PC-3 (cell line): ENCODE results near the gene FNDC7. TPM values are rescaled to one million over a fixed set of nuclear protein-coding genes. Genes with fewer than 3 reads are reported as not detected.
A peak's percentile ranks its signal among the peaks of the same experiment; 100 is the strongest.

Source experiments
- ATAC-seq: fragments of 200-7000 bp; cut with Tn5 transposase; 2 replicates; pipeline ENCODE4 v1.9.1; 2020; ENCODE audit warnings: mild to moderate bottlenecking, moderate library complexity
- BruUV-seq: library from RNA; stranded (reverse); fragments of 400-500 nt; replicated peaks from 2 replicates; lab custom pipeline; 2021; lab: Mats Ljungman, UMichigan
- CTCF ChIA-PET: fragments of 300-600 bp; sonication (Branson Sonifier 250); formaldehyde crosslinking; loops from one replicate; lab custom pipeline; 2022; ENCODE audit warnings: antibody characterized with exemption; lab: Charles Lee
- POLR2A ChIA-PET: fragments of 300-600 bp; sonication (Branson Sonifier 250); formaldehyde crosslinking; loops from one replicate; lab custom pipeline; 2022; ENCODE audit warnings: antibody characterized with exemption; ENCODE audit not compliant: unreplicated experiment; lab: Charles Lee
- DNase-seq: peaks from one replicate; pipeline ENCODE4 v3.0.0-alpha.2; 2015
- H2AFZ ChIP-seq: fragments of 300-600 bp; sonication (generic); 2 replicates; pipeline ENCODE4 v1.6.0; 2016; ENCODE audit warnings: antibody characterized with exemption, low read length
- H3F3A ChIP-seq: fragments of 300-600 bp; sonication (generic); one replicate; pipeline ENCODE4 v1.6.0; 2017; ENCODE audit warnings: antibody characterized with exemption, low read length, control low read depth, mild to moderate bottlenecking; ENCODE audit not compliant: unreplicated experiment
- H3K27ac ChIP-seq: fragments of 300-600 bp; sonication (generic); 2 replicates; pipeline ENCODE4 v1.5.1; 2016; ENCODE audit warnings: mild to moderate bottlenecking, low read length
- H3K27me3 ChIP-seq: fragments of 300-600 bp; sonication (generic); 2 replicates; pipeline ENCODE4 v1.6.1; 2016; ENCODE audit warnings: low read length, mixed read lengths
- H3K36me3 ChIP-seq: fragments of 300-600 bp; sonication (generic); 2 replicates; pipeline ENCODE4 v1.6.1; 2016; ENCODE audit warnings: low read depth, mixed run types, low read length, mixed read lengths
- H3K4me1 ChIP-seq: fragments of 300-600 bp; sonication (generic); 2 replicates; pipeline ENCODE4 v1.5.1; 2016; ENCODE audit warnings: low read length; ENCODE audit not compliant: insufficient read depth
- H3K4me2 ChIP-seq: fragments of 300-600 bp; sonication (generic); 2 replicates; pipeline ENCODE4 v1.6.0; 2016; ENCODE audit warnings: low read length
- H3K4me3 ChIP-seq: fragments of 300-600 bp; sonication (generic); 2 replicates; pipeline ENCODE4 v1.5.1; 2016; ENCODE audit warnings: mild to moderate bottlenecking, low read length, mixed read lengths
- H3K79me2 ChIP-seq: fragments of 300-600 bp; sonication (generic); 2 replicates; pipeline ENCODE4 v1.6.1; 2017; ENCODE audit warnings: low read length, mixed read lengths
- H3K9ac ChIP-seq: fragments of 300-600 bp; sonication (generic); 2 replicates; pipeline ENCODE4 v1.6.0; 2016; ENCODE audit warnings: mild to moderate bottlenecking, low read length
- H3K9me2 ChIP-seq: fragments of 300-600 bp; sonication (generic); replicated peaks from 2 replicates; pipeline ENCODE4 v1.6.1; 2016; ENCODE audit warnings: mixed run types, low read length, mixed read lengths
- H3K9me3 ChIP-seq: fragments of 300-600 bp; sonication (generic); 2 replicates; pipeline ENCODE4 v1.6.1; 2016; ENCODE audit warnings: low read length, mixed read lengths
- H4K20me1 ChIP-seq: fragments of 300-600 bp; sonication (generic); 2 replicates; pipeline ENCODE4 v1.6.1; 2016; ENCODE audit warnings: low read length, mixed read lengths
- CTCF ChIP-seq: fragments of 300-600 bp; sonication (generic); conservative IDR thresholded peaks from 2 replicates; pipeline ENCODE4 v1.5.1; 2017; ENCODE audit warnings: antibody characterized with exemption, low read depth, mild to moderate bottlenecking, low read length
- EZH2 ChIP-seq: fragments of 300-600 bp; sonication (generic); IDR thresholded peaks from one replicate; pipeline ENCODE4 v1.6.1; 2017; ENCODE audit warnings: antibody characterized with exemption, mild to moderate bottlenecking, low read length; ENCODE audit not compliant: unreplicated experiment
- EZH2phosphoT487 ChIP-seq: fragments of 300-600 bp; sonication (generic); IDR thresholded peaks from 2 replicates; pipeline ENCODE4 v1.6.1; 2018; ENCODE audit warnings: mild to moderate bottlenecking, antibody characterized with exemption, low read length, borderline replicate concordance
- intact Hi-C: fragments of 100-400 bp; cut with micrococcal nuclease; formaldehyde crosslinking; loops from 2 replicates; pipeline ENCODE4 v1.9.0; 2023
- total RNA-seq: library from RNA; depleted of rRNA; stranded (reverse); fragments of >200 nt; gene quantifications from 2 replicates; pipeline ENCODE4 v1.2.3, GENCODE V29; 2014

FNDC7 gene
- total RNA-seq, 1 experiment from 2014 or later = not detected

- Histone ChIP-seq H4K20me1 (no peaks in the 10 kb centered on the region), H3K9ac (no peak overlapping the region), H3K9me3 (no peaks in the 10 kb centered on the region), H3K4me2 (no peak overlapping the region), H2AFZ (no peak overlapping the region), H3K9me2 (no peaks in the 10 kb centered on the region), H3K27me3 (no peaks in the 10 kb centered on the region), H3F3A (peaks cover 4% of the 10 kb centered on the region), H3K27ac (no peak overlapping the region), H3K4me1 (peaks cover 10% of the 10 kb centered on the region), H3K36me3 (no peaks in the 10 kb centered on the region), H3K79me2 (no peaks in the 10 kb centered on the region), H3K4me3 (no peak overlapping the region)
- ChIA-PET CTCF (no interaction called here), POLR2A (interaction anchor here (0.7 kb wide), 1 partner anchor 25 kb away, joined by 4 read pairs; no protein-coding TSS in a partner anchor)
- intact Hi-C loops = no loop called here
- no peak for ATAC-seq
- DNase-seq = peak; percentile 39
- TF ChIP-seq EZH2 (no peak), EZH2phosphoT487 (no peak), CTCF (peak; percentile 53)
- no TSS peak for BruUV-seq
Measured at GRCh38 chr1:108708691-108709660, 3.7 kb upstream of the FNDC7 start.

DNA sequence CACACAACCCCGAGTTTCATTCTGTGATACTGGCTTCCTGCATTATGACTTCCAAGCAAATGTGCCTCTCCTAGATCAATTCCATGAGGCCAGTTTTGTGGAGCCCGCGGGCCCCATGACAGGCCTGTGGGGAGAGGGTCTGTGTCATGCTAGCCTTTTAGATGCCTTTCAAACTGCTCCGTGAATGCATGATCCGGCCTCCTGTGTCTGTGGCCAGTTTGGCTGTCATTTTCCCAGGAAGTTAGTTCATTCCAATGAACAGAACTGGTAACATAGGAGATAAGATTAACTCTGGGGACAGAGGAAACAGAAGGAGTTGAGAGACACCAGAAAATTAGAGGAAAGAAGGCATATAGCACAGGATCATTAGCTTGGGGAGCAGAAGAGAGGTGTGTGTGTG is 3.2 kb downstream of the FNDC7 start:
- no peaks in the 10 kb centered on the region for H3K9me3 ChIP-seq
- DNase-seq (no peak), ATAC-seq (no peak)
- no peaks in the 10 kb centered on the region for H3K79me2 ChIP-seq
- H3K27me3 ChIP-seq = no peaks in the 10 kb centered on the region
- H4K20me1 ChIP-seq = no peaks in the 10 kb centered on the region
- H3K4me2 ChIP-seq = no peak overlapping the region
- no peaks in the 10 kb centered on the region for H3K36me3 ChIP-seq
- no TSS peak for BruUV-seq
- ChIA-PET CTCF (no interaction called here), POLR2A (no interaction called here)
- H3K9me2 ChIP-seq = no peaks in the 10 kb centered on the region
- intact Hi-C loops = no loop called here
- peaks cover 22% of the 10 kb centered on the region for H3K4me1 ChIP-seq
- no peaks in the 10 kb centered on the region for H3F3A ChIP-seq
- no peak overlapping the region for H3K9ac ChIP-seq
- H3K27ac ChIP-seq = no peak overlapping the region
- no peak for TF ChIP-seq EZH2
- no peak for TF ChIP-seq CTCF
- no peak for TF ChIP-seq EZH2phosphoT487
- no peak overlapping the region for H3K4me3 ChIP-seq
- H2AFZ ChIP-seq = no peak overlapping the region
